ENCODE data around the gene CXCL14. TPM values are rescaled to one million over a fixed set of nuclear protein-coding genes. Genes with fewer than 3 reads are reported as not detected.

CXCL14 gene
- total and polyA plus RNA-seq, 8 donors: 2.3 to 72.6 (median 54.1) TPM

DNA sequence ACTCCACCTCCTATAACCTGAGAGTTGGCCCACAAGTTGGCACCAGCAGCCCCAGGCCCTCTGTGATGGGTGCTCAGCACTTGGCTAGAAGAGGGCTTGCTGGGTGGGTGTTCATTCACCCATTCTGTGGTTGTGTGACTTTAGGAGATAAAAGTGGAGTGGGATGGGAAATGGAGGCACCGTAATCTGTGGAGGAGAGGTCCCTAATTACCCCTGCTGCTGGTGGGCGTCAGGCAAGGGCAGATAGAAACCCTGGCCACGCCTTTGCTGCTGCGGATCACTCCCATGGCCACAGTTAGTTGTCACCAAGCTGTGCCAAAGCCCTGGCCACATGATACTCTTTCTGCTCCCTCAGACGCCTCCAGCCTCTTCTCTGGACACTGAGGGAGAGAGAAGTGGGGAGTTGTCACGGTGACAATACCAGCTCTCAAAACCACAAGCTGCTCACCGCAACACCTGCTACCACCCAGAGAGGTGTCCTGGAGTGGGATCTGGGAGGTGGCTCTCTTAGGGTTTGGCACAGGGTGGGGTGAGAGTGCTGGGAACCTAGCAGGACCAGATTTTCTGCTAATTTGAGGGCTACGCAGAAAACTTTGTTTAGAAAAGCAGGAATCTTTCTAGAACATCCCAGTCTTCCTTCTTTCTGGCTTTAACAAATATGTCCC lies 31.1 kb downstream of the CXCL14 start:
- Histone ChIP-seq H3K27me3 (peaks cover 35 to 99% of the 10 kb centered on the region in 2 donors), H3K27ac (no peak overlapping the region), H3K4me1 (peaks cover 13 to 19% of the 10 kb centered on the region in 2 donors), H3K4me3 (no peak overlapping the region), H3K36me3 (no peaks in the 10 kb centered on the region), H3K9me3 (no peaks in the 10 kb centered on the region)
- DNase-seq (no peak), ATAC-seq (no peak)
- intact Hi-C loops (cut with DNase I): loop anchor here in 1 of 2 donors (10.0 kb wide), 1 partner anchor 83 kb away; no protein-coding TSS in a partner anchor
- TF ChIP-seq, protein P1, sequence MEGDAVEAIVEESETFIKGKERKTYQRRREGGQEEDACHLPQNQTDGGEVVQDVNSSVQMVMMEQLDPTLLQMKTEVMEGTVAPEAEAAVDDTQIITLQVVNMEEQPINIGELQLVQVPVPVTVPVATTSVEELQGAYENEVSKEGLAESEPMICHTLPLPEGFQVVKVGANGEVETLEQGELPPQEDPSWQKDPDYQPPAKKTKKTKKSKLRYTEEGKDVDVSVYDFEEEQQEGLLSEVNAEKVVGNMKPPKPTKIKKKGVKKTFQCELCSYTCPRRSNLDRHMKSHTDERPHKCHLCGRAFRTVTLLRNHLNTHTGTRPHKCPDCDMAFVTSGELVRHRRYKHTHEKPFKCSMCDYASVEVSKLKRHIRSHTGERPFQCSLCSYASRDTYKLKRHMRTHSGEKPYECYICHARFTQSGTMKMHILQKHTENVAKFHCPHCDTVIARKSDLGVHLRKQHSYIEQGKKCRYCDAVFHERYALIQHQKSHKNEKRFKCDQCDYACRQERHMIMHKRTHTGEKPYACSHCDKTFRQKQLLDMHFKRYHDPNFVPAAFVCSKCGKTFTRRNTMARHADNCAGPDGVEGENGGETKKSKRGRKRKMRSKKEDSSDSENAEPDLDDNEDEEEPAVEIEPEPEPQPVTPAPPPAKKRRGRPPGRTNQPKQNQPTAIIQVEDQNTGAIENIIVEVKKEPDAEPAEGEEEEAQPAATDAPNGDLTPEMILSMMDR (IDR thresholded peaks at IDR 0.05): no peak

DNA sequence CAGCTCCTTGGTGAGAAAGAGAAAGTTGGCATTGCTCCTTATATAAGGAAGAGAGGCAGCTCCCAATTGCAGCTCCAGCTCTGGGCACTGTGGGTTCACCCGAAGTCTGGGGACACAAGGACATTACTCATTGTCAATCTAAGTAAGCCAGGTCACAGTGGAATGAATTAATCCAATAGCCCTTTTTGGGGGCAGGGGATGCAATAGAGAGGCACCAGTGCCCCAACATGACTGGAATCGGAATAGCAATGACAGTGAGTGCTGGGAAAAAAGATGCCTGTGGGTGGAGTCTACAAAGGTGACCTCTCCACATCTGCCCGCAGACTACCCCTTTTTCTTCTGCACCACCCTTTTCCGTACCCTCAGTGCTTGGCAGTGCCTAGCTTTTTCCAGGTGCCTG lies 31.9 kb downstream of the CXCL14 start:
- ATAC-seq: no peak
- Histone ChIP-seq H3K9me3 (no peaks in the 10 kb centered on the region), H3K27ac (no peak overlapping the region), H3K27me3 (peaks cover 42 to 99% of the 10 kb centered on the region in 2 donors), H3K4me1 (peaks cover 13 to 19% of the 10 kb centered on the region in 2 donors), H3K36me3 (no peaks in the 10 kb centered on the region), H3K4me3 (no peak overlapping the region)
- TF ChIP-seq, protein P1 (IDR thresholded peaks at IDR 0.05): no peak
- intact Hi-C loops (cut with DNase I): loop anchor here in 1 of 2 donors (10.0 kb wide), 1 partner anchor 82 kb away; no protein-coding TSS in a partner anchor
- no peak for DNase-seq

DNA sequence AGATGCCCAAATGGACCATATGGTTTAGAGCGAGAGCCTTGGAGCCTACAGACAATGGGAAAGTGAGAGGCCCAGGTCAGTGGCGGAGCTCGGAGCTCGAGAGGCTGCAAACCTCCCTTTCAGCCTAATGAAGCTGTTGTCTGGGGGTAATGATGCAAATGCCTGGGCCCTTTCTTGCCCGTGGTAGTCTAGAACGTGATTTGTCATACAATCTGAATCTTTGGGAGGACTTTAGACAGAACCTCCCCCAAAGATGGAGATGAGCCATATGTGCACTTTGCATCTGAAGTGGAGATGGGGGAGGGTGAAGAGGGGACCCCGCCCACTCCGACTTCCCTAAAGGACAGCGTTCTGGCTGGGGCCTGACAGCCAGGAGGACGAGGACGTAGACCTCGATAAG lies 32.7 kb downstream of the CXCL14 start:
- TF ChIP-seq, protein P1 (IDR thresholded peaks at IDR 0.05): no peak
- no peaks in the 10 kb centered on the region for H3K36me3 ChIP-seq
- no peak overlapping the region for H3K27ac ChIP-seq
- DNase-seq (no peak), ATAC-seq (no peak)
- no peaks in the 10 kb centered on the region for H3K9me3 ChIP-seq
- no peak overlapping the region for H3K4me3 ChIP-seq
- H3K27me3 ChIP-seq: peaks cover 49 to 99% of the 10 kb centered on the region in 2 donors
- H3K4me1 ChIP-seq: peaks cover 13 to 19% of the 10 kb centered on the region in 2 donors
- intact Hi-C loops (cut with DNase I): loop anchor here in 1 of 2 donors (10.0 kb wide), 1 partner anchor 81 kb away; no protein-coding TSS in a partner anchor

DNA sequence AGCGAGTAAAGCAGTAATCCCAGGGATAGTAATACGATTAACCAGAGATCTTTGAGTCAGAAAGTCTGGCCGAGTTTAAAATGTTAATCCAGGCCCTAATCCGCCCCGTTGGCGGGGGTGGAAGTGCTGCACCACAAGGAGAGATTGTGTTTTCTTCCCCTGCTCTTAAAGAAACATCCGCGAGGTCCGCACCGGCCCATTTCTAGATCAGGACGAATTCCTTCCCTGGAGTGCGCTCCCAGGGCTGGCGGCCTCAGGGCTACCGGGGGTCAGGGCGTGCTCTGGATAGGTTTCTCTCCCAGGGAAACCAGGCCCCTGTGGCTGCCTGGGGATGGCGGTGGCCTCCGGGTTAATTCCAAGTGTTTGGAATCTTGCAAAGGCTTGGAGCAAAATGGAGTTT lies 33.7 kb downstream of the CXCL14 start:
- no peak for DNase-seq
- no peaks in the 10 kb centered on the region for H3K9me3 ChIP-seq
- no peak for ATAC-seq
- H3K27ac ChIP-seq: no peak overlapping the region
- peaks cover 57 to 99% of the 10 kb centered on the region in 2 donors for H3K27me3 ChIP-seq
- TF ChIP-seq, protein P1 (IDR thresholded peaks at IDR 0.05): no peak
- no peaks in the 10 kb centered on the region for H3K36me3 ChIP-seq
- H3K4me3 ChIP-seq: no peak overlapping the region
- intact Hi-C loops (cut with DNase I): loop anchor here in 1 of 2 donors (10.0 kb wide), 1 partner anchor 80 kb away; no protein-coding TSS in a partner anchor
- H3K4me1 ChIP-seq: peaks cover 13 to 19% of the 10 kb centered on the region in 2 donors

DNA sequence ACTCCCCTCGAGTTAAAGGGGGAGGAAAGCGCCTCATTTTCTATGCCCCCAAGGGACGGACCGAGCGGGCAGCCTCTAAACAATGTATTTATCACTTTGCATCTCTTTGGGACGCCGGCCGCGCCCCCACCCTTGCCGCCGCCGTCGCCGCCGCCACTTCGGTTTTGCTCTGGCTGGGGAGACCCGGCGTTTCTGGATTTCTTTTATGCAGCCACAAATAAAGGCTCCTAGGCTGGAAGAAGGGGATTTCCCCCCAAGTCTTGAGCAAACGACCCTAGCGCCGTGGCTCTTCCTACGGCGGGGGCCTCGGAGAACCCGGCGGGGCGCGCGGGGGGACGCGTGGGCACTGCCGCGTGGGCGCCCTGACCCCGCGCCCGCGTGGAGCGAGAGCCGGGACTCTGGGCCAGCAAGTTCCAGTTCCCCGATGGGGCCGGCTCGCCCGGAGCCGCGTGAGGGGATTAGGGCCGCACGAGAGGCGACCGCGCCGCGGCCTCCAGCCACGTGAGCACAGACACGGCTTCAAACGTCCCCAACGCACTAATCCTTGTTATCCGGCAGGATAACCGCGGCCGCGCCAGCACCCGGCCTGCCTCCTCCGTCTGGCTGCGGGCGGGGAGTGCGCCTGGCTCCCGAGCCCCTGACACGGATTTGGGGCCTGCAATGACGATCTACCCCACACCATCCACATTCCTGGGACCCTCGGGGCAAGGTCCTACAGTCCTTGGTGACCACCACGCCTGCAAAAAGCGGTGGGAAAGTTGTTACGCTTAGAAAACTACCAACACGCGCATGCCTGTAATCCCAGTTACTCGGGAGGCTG lies 35.1 kb downstream of the CXCL14 start:
- peak; percentile 65 for ATAC-seq
- H3K9me3 ChIP-seq: no peaks in the 10 kb centered on the region
- intact Hi-C loops (cut with DNase I): loop anchor here in 1 of 2 donors (10.0 kb wide), 1 partner anchor 79 kb away; no protein-coding TSS in a partner anchor
- H3K27me3 ChIP-seq: peaks cover 57 to 99% of the 10 kb centered on the region in 2 donors
- no peak overlapping the region for H3K27ac ChIP-seq
- H3K36me3 ChIP-seq: no peaks in the 10 kb centered on the region
- H3K4me3 ChIP-seq: peak overlapping the region; percentile 30 to 44
- peaks cover 13 to 19% of the 10 kb centered on the region in 2 donors for H3K4me1 ChIP-seq
- TF ChIP-seq, protein P1 (IDR thresholded peaks at IDR 0.05): no peak
- peak in 3 of 4 donors; percentile 18 to 74 (median 37) for DNase-seq
